Sigmoid colon (tissue), 7 donors: ENCODE measurements around the gene SEC24C. TPM values are rescaled to one million over a fixed set of nuclear protein-coding genes. Genes with fewer than 3 reads are reported as not detected.

Experiments used
- DNase-seq: peaks from one replicate; pipeline ENCODE4 v3.0.0-alpha.2; 2019
- H3K27ac ChIP-seq, 4 donors: fragments of 200-600 bp; sonication (generic); one replicate each; pipeline ENCODE4 v1.5.1; 2016 to 2019; ENCODE audit warnings: mild to moderate bottlenecking in 1 of 4
- H3K27me3 ChIP-seq, 3 donors: fragments of 200-600 bp; sonication (generic); one replicate each; pipeline ENCODE4 v1.5.1; 2019; ENCODE audit warnings: mild to moderate bottlenecking in 1 of 3
- H3K36me3 ChIP-seq, 4 donors: fragments of 200-600 bp; sonication (generic); one replicate each; pipeline ENCODE4 v1.5.1; 2016 to 2019
- H3K4me1 ChIP-seq, 4 donors: fragments of 200-600 bp; sonication (generic); one replicate each; pipeline ENCODE4 v1.5.1; 2017 to 2019
- H3K4me3 ChIP-seq, 4 donors: fragments of 200-600 bp; sonication (generic); one replicate each; pipeline ENCODE4 v1.5.1; 2017 to 2019; ENCODE audit warnings: mild to moderate bottlenecking in 2 of 4, moderate library complexity in 1 of 4
- H3K9me3 ChIP-seq, 4 donors: fragments of 200-600 bp in 3 of 4; sonication (generic) in 3 of 4; one replicate each; pipeline versions ENCODE4 v1.5.1 to v1.6.1; 2013 to 2019
- EP300 ChIP-seq, 4 donors: sonication (generic); formaldehyde crosslinking; IDR thresholded peaks; one replicate each; pipeline ENCODE4 v1.6.1; 2017; ENCODE audit warnings: antibody characterized with exemption in 4 of 4
- POLR2A ChIP-seq, 2 donors: fragments of 450-650 bp; IDR thresholded peaks; one replicate each; pipeline ENCODE4 v1.6.1; 2016; ENCODE audit warnings: antibody characterized with exemption in 2 of 2, mild to moderate bottlenecking in 2 of 2, moderate library complexity in 2 of 2
- POLR2AphosphoS5 ChIP-seq, 4 donors: sonication (generic); formaldehyde crosslinking; IDR thresholded peaks; one replicate each; pipeline ENCODE4 v1.6.1; 2017; ENCODE audit warnings: antibody characterized with exemption in 4 of 4
- WGBS, 2 donors: extraction: QIAGEN DNeasy Blood & Tissue Kit; methylation state at CpG; one replicate each; pipeline ENCODE4 v1.1.7; 2013; 5-methylcytosine and 5-hydroxymethylcytosine counted together
- intact Hi-C: fragments of 100-400 bp; cut with DNase I; formaldehyde crosslinking; loops from one replicate; pipeline ENCODE4 v1.15.1; 2023
- polyA plus RNA-seq, 3 donors: library from polyadenylated mRNA; stranded (reverse); fragments of 200-250 nt; gene quantifications; one replicate each; pipeline ENCODE4 v1.2.3, GENCODE V29; 2013
- total RNA-seq, 4 donors: library from RNA; depleted of rRNA; stranded (reverse); fragments of >200 nt; gene quantifications; one replicate each; pipeline ENCODE4 v1.1.0, GENCODE V29; 2016
- TF ChIP-seq, protein P1 (sequence below), 4 experiments: fragments of 450-650 bp in 3 of 4; fragments of 200-600 bp in 1 of 4; IDR thresholded peaks; one replicate each; pipeline ENCODE4 v1.5.1; 2016 to 2019; ENCODE audit warnings: antibody characterized with exemption in 4 of 4, mild to moderate bottlenecking in 3 of 4, moderate library complexity in 2 of 4
- donor health status: healthy with polysubstance abuse.
- donor health status: Bipolar disorder and iron deficiency.
- donor health status: healthy.

Gene SEC24C
- total and polyA plus RNA-seq, 7 donors = 25.2 to 52.3 (median 37.5) TPM

DNA sequence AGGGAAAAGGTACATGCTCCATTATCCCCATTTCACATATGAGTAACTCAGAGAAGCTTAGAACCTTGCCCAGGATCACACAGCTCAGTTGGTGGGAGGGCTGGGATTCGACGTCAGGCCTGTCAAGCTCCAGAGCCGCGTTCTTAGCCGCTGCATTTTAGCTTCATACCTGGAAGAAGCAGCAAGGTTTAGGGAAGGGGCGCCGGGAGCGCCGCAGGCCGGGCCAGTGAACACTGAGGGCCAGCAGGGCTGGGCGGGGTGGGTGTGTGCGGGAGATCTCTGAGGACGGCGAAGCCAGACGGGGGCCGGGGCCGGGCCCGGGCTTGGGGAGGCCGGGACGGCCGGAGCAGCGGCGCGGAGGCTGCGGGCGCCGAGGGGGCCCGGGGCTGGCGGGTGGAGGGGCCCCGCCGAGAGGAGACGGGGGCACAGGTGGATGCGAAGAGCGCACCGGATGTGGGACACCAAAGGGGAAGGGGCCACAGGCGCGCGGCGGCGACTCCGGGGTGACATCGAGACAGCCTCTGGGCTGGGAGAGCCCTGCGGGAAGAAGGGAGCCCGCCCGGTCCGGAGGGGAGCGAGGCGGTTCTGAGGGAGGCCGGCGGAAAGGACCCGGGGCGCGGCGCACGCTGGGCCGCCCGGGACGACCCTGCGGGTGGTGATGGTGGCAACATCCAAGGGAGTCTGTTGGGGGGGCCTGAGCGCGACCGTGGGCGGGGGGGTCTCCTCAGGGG is 66.7 kb downstream of the SEC24C start:
- H3K4me3 ChIP-seq = peak overlapping the region; percentile 61 to 98 (median 84)
- WGBS, 2 donors = 1% methylated on average over 63 of the region's 63 CpGs
- no peak for DNase-seq
- peaks cover 0 to 39% (median 26%) of the 10 kb centered on the region in 4 donors for H3K4me1 ChIP-seq
- peak overlapping the region; percentile 89 to 99 (median 95) for H3K27ac ChIP-seq
- intact Hi-C loops = loop anchor here (2.0 kb wide), 1 partner anchor 26 kb away; the partner anchor contains the start of gene ZSWIM8
- TF ChIP-seq, protein P1, sequence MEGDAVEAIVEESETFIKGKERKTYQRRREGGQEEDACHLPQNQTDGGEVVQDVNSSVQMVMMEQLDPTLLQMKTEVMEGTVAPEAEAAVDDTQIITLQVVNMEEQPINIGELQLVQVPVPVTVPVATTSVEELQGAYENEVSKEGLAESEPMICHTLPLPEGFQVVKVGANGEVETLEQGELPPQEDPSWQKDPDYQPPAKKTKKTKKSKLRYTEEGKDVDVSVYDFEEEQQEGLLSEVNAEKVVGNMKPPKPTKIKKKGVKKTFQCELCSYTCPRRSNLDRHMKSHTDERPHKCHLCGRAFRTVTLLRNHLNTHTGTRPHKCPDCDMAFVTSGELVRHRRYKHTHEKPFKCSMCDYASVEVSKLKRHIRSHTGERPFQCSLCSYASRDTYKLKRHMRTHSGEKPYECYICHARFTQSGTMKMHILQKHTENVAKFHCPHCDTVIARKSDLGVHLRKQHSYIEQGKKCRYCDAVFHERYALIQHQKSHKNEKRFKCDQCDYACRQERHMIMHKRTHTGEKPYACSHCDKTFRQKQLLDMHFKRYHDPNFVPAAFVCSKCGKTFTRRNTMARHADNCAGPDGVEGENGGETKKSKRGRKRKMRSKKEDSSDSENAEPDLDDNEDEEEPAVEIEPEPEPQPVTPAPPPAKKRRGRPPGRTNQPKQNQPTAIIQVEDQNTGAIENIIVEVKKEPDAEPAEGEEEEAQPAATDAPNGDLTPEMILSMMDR (IDR thresholded peaks at IDR 0.05) = no peak
- TF ChIP-seq EP300 (IDR thresholded peaks at IDR 0.05) (no peak), POLR2A (IDR thresholded peaks at IDR 0.05) (no peak), POLR2AphosphoS5 (IDR thresholded peaks at IDR 0.05) (no peak)
- peaks cover 20 to 66% (median 44%) of the 10 kb centered on the region in 4 donors for H3K36me3 ChIP-seq
- no peaks in the 10 kb centered on the region for H3K27me3 ChIP-seq
- no peaks in the 10 kb centered on the region for H3K9me3 ChIP-seq

DNA sequence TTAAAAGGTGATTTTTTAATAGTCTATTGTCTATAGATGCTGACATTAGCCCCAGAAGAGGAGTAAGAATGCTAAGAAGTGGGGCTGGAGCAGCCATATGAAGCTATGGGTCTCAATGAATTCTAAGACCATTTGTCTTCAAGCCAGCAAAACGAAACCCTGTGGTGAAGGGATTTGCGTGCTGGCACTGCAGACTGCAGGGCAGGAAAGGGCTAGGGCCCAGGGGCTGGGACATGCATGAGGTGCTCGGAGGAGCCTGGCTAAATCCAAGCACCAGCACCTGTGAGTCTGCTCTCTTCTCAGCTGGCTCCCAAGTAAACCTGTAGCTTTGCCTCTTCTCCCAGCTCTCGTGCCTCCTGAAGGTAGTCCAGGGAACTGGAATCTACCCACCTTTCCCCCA is 68.5 kb downstream of the SEC24C start:
- 91 to 94% methylated on average over 4 of the region's 4 CpGs for WGBS, 2 donors
- Histone ChIP-seq H3K27ac (peak overlapping the region; percentile 70 to 99 (median 95)), H3K27me3 (no peaks in the 10 kb centered on the region), H3K9me3 (no peaks in the 10 kb centered on the region), H3K36me3 (peaks cover 20 to 66% (median 42%) of the 10 kb centered on the region in 4 donors), H3K4me3 (no peak overlapping the region), H3K4me1 (peaks cover 0 to 34% (median 27%) of the 10 kb centered on the region in 4 donors)
- no peak for DNase-seq
- TF ChIP-seq, protein P1 (IDR thresholded peaks at IDR 0.05) = no peak
- TF ChIP-seq POLR2AphosphoS5 (IDR thresholded peaks at IDR 0.05) = peak in 1 of 4 donors; percentile 3
- intact Hi-C loops = no loop called here

GRCh38 chr10:73813333-73813732 is 69.2 kb downstream of the SEC24C start:
- no peaks in the 10 kb centered on the region for H3K9me3 ChIP-seq
- peaks cover 15 to 66% (median 39%) of the 10 kb centered on the region in 4 donors for H3K36me3 ChIP-seq
- H3K4me1 ChIP-seq = peaks cover 0 to 37% (median 27%) of the 10 kb centered on the region in 4 donors
- DNase-seq = no peak
- intact Hi-C loops = no loop called here
- no peak overlapping the region for H3K4me3 ChIP-seq
- H3K27ac ChIP-seq = peak overlapping the region in 1 of 4 donors; percentile 96
- TF ChIP-seq POLR2AphosphoS5 (IDR thresholded peaks at IDR 0.05) (no peak), POLR2A (IDR thresholded peaks at IDR 0.05) (no peak), EP300 (IDR thresholded peaks at IDR 0.05) (no peak)
- TF ChIP-seq, protein P1 (IDR thresholded peaks at IDR 0.05) = no peak
- H3K27me3 ChIP-seq = no peaks in the 10 kb centered on the region
- 86 to 88% methylated on average over 7 of the region's 7 CpGs for WGBS, 2 donors

DNA sequence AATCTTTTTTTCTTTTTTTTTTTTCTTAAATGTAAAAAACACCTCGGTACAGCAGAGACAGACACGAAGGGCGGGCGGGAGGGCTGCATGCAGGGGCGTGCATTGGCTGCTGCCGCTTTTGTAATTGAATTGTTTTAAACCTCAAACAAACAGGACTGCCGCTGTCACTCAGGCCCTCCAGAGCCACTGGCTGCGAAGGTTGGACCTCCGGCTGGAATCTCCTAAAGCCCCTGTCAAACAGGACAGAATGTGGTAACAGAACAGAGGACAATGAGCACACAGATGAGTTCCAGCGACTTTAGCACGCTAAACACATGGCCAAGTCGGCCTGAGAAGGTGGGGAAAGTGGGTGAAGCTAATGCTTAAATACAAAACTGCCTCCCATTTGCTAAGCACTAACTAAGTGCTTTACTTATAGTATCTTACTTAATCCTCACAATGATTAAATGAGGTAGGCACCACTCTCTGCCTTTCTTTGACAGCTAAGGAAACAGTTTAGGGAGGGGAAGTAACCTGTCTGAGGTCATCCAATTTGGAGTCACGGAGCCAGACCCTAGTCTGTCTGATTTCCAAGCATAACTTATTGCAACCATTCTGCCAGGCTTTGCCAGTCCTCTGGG is 70.2 kb downstream of the SEC24C start:
- Histone ChIP-seq H3K9me3 (no peaks in the 10 kb centered on the region), H3K27me3 (no peaks in the 10 kb centered on the region), H3K27ac (no peak overlapping the region), H3K4me1 (peaks cover 0 to 36% (median 28%) of the 10 kb centered on the region in 4 donors), H3K36me3 (peaks cover 15 to 69% (median 40%) of the 10 kb centered on the region in 4 donors), H3K4me3 (no peak overlapping the region)
- DNase-seq = no peak
- TF ChIP-seq POLR2AphosphoS5 (IDR thresholded peaks at IDR 0.05) = no peak
- TF ChIP-seq EP300 (IDR thresholded peaks at IDR 0.05) = no peak
- TF ChIP-seq POLR2A (IDR thresholded peaks at IDR 0.05) = no peak
- TF ChIP-seq, protein P1 (IDR thresholded peaks at IDR 0.05) = no peak
- intact Hi-C loops = no loop called here
- 91 to 93% methylated on average over 13 of the region's 13 CpGs for WGBS, 2 donors
